Measurements from ENCODE around the gene CEP89.
"Not testable (repeated sequence)": the region's sequence is repeated elsewhere in the genome, so short reads cannot be mapped to it uniquely, and the experiment has no call there.

The CEP89 gene

GRCh38 chr19:32868206-32868950 is 103.4 kb downstream of the CEP89 start:
- DNase-seq, result no peak

GRCh38 chr19:32867436-32867835 is 104.3 kb downstream of the CEP89 start:
- DNase-seq, result not testable (repeated sequence)

- DNase-seq, result no peak
Measured at GRCh38 chr19:32866564-32867265, 105.0 kb downstream of the CEP89 start.

- DNase-seq, result no peak
Measured at GRCh38 chr19:32866061-32866460, 105.7 kb downstream of the CEP89 start.

- DNase-seq, result no peak
Measured at GRCh38 chr19:32865326-32865725, 106.4 kb downstream of the CEP89 start.

- DNase-seq, result no peak
Measured at GRCh38 chr19:32864318-32865007, 107.3 kb downstream of the CEP89 start.

GRCh38 chr19:32863841-32864240 is 107.9 kb downstream of the CEP89 start:
- DNase-seq, result no peak

- no peak for DNase-seq
Measured at GRCh38 chr19:32863301-32863700, 108.5 kb downstream of the CEP89 start.

GRCh38 chr19:32862741-32863140 is 109.0 kb downstream of the CEP89 start:
- DNase-seq, result no peak

- DNase-seq, result no peak
Measured at GRCh38 chr19:32862173-32862572, 109.6 kb downstream of the CEP89 start.

- DNase-seq, result no peak
Measured at GRCh38 chr19:32861596-32861995, 110.2 kb downstream of the CEP89 start.

GRCh38 chr19:32859591-32859990 is 112.2 kb downstream of the CEP89 start:
- DNase-seq, result no peak

- no peak for DNase-seq
Measured at GRCh38 chr19:32858559-32858958, 113.2 kb downstream of the CEP89 start.

- no peak for DNase-seq
Measured at GRCh38 chr19:32858155-32858554, 113.6 kb downstream of the CEP89 start.

- DNase-seq, result no peak
Measured at GRCh38 chr19:32857584-32857983, 114.2 kb downstream of the CEP89 start.

GRCh38 chr19:32856818-32857217 is 114.9 kb downstream of the CEP89 start:
- not testable (repeated sequence) for DNase-seq

- no peak for DNase-seq
Measured at GRCh38 chr19:32852216-32852615, 119.5 kb downstream of the CEP89 start.

- not testable (repeated sequence) for DNase-seq
Measured at GRCh38 chr19:32848035-32848434, 123.7 kb downstream of the CEP89 start.

- no peak for DNase-seq
Measured at GRCh38 chr19:32843716-32844245, 128.0 kb downstream of the CEP89 start.

- DNase-seq, result no peak
Measured at GRCh38 chr19:32842061-32842460, 129.7 kb downstream of the CEP89 start.

GRCh38 chr19:32837531-32837930 is 134.2 kb downstream of the CEP89 start:
- DNase-seq, result no peak

- DNase-seq, result not testable (repeated sequence)
Measured at GRCh38 chr19:32833388-32833787, 138.4 kb downstream of the CEP89 start.

GRCh38 chr19:32832825-32833224 is 138.9 kb downstream of the CEP89 start:
- DNase-seq, result not testable (repeated sequence)

GRCh38 chr19:32832094-32832493 is 139.7 kb downstream of the CEP89 start:
- DNase-seq, result not testable (repeated sequence)
